SH-SY5Y (cell line): ENCODE results near the gene PAPPA.

Source experiments
- GATA2 ChIP-seq: IDR thresholded peaks from 2 replicates; pipeline ENCODE4 v1.6.1; 2011; ENCODE audit warnings: mild to moderate bottlenecking, low read depth, low read length
- GATA3 ChIP-seq: IDR thresholded peaks from 2 replicates; pipeline ENCODE4 v1.6.1; 2011; ENCODE audit warnings: low read depth, mild to moderate bottlenecking, low read length, moderate library complexity

- TF ChIP-seq GATA2 (no peak), GATA3 (no peak)
Observed at GRCh38 chr9:116449949-116450348, 296.4 kb downstream of the PAPPA start.
